ENCODE measurements around the gene LHFPL3. TPM values are rescaled to one million over a fixed set of nuclear protein-coding genes. Genes with fewer than 3 reads are reported as not detected.

Gene LHFPL3
- total and polyA plus RNA-seq, 9 donors = 0.04 to 0.53 (median 0.27) TPM; not detected in 4

DNA sequence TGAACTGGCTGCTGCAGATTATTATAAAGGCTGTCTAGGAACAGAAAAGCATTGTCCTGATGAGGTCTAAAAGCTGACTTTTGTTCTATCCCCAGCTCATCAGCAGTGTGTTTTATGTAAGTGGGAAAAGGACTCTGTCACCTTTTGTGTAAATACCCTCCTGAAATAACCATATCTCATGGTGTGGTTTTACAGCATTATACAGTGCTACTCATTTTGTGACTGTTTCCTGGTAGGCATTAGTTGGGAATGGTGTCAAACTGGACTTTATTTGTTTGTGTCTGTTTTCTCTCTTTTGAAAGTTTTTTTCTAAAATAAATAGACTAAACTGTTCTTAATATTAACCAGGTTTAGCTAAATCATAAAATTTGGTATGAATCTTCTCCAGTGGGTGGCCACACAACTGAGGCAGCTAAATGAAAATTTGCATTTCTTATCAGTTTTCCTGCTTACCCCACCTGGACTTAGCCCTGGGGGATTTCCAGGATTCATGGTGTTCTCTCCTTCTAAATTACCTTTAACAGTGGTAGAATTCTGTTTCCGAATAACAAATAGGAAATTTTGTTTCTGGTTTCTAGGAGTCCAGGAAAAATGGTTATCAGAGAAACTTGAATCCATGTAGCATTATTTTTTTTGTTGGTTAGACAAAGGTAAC lies 140.9 kb downstream of the LHFPL3 start:
- WGBS, 3 donors = 68 to 90% (median 71%) methylated on average over 1 of the region's 1 CpG
- no peaks in the 10 kb centered on the region for H3K4me1 ChIP-seq (ENCODE audit: insufficient read depth)
- no peaks in the 10 kb centered on the region for H3K9me3 ChIP-seq
- intact Hi-C loops (cut with DNase I) = no loop called here
- DNase-seq = no peak
- TF ChIP-seq POLR2A (IDR thresholded peaks at IDR 0.05) (no peak), EP300 (IDR thresholded peaks at IDR 0.05) (no peak)
- TF ChIP-seq, protein P1, sequence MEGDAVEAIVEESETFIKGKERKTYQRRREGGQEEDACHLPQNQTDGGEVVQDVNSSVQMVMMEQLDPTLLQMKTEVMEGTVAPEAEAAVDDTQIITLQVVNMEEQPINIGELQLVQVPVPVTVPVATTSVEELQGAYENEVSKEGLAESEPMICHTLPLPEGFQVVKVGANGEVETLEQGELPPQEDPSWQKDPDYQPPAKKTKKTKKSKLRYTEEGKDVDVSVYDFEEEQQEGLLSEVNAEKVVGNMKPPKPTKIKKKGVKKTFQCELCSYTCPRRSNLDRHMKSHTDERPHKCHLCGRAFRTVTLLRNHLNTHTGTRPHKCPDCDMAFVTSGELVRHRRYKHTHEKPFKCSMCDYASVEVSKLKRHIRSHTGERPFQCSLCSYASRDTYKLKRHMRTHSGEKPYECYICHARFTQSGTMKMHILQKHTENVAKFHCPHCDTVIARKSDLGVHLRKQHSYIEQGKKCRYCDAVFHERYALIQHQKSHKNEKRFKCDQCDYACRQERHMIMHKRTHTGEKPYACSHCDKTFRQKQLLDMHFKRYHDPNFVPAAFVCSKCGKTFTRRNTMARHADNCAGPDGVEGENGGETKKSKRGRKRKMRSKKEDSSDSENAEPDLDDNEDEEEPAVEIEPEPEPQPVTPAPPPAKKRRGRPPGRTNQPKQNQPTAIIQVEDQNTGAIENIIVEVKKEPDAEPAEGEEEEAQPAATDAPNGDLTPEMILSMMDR (IDR thresholded peaks at IDR 0.05) = no peak
- H3K4me3 ChIP-seq = no peak overlapping the region
- no peaks in the 10 kb centered on the region for H3K27me3 ChIP-seq
- no peaks in the 10 kb centered on the region for H3K36me3 ChIP-seq
- H3K27ac ChIP-seq = no peak overlapping the region

DNA sequence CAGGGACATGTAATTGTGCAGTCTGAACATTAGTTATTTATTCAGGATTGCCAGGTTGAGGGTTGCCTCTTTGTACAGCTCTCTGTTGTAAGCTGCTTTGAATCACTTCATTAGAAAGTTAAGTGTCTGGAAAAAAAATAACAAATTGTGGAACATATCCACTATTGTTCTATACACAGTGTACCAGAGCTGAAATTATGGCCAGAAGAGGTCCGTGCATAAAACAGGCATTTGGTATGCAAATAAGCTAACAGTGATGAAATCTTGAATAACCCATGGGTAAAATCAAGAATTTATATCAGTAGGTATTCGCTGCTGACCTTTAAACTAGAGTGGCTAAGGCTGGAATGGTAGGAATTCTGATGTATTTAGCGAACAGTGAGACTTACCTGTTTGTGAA lies 152.1 kb downstream of the LHFPL3 start:
- no peaks in the 10 kb centered on the region for H3K36me3 ChIP-seq
- no peak overlapping the region for H3K27ac ChIP-seq
- H3K27me3 ChIP-seq = no peaks in the 10 kb centered on the region
- H3K9me3 ChIP-seq = no peaks in the 10 kb centered on the region
- TF ChIP-seq EP300 (IDR thresholded peaks at IDR 0.05) = no peak
- H3K4me3 ChIP-seq = no peak overlapping the region
- intact Hi-C loops (cut with DNase I) = no loop called here
- DNase-seq = no peak
- no peaks in the 10 kb centered on the region for H3K4me1 ChIP-seq (ENCODE audit: insufficient read depth)
- WGBS, 3 donors = 50 to 62% (median 54%) methylated on average over 3 of the region's 3 CpGs

DNA sequence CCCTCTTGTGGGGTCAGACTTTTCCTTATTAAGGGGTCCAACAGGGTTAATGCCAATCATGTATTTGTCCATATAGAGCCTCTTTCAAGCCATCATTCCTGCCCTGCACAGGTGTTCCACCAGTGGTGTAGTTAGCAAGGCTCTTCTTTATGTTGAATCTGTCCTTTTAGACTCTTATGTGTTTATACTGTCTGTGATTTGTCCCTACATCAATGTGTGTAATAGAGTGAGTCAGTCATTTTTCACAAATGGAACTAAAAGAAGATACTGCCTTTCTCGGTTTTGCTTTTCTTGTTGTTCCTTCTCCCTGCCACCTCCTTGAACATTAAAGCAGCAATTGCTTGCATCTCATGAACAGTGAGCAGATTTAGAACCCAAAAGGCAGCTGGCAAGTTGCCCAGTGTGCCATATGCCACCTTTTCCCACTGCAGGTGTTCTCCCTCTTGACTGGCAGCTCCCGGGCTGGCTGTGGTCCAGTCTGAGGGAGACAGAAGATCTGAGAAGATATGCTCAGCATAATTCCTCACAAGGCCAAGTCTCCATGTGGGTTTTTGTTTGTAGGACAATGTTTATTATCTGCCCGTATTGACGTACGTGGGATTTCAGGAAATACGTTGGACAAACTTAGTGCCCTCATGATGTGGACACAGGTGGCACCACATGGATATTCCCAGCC lies 154.1 kb downstream of the LHFPL3 start:
- H3K27me3 ChIP-seq = no peaks in the 10 kb centered on the region
- intact Hi-C loops (cut with DNase I) = no loop called here
- 63 to 79% (median 64%) methylated on average over 6 of the region's 6 CpGs for WGBS, 3 donors

DNA sequence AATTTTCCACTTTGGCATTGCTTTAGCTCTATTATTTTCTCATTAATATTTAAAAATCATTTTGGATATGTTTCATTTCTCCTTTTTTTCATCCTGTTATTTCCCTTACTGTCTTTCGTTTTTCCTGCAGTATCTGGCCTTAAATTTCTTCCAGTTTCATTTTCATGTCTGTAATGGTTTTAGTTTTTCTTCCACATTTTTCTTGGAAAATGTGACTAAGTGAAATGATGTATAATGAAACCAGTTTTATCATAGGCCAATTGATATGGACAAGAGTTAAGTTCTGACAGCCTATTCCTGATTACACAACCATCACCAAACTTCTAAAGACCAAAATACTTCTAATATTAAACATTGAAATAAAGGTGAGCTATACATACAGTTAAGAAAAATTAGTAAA lies 158.5 kb downstream of the LHFPL3 start:
- Histone ChIP-seq H3K4me1 (ENCODE audit: insufficient read depth) (no peaks in the 10 kb centered on the region), H3K36me3 (no peaks in the 10 kb centered on the region), H3K9me3 (no peaks in the 10 kb centered on the region), H3K27ac (no peak overlapping the region), H3K27me3 (no peaks in the 10 kb centered on the region), H3K4me3 (no peak overlapping the region)
- TF ChIP-seq EP300 (IDR thresholded peaks at IDR 0.05) = no peak
- TF ChIP-seq, protein P1 (IDR thresholded peaks at IDR 0.05) = no peak
- no peak for TF ChIP-seq POLR2A (IDR thresholded peaks at IDR 0.05)
- no peak for DNase-seq
- intact Hi-C loops (cut with DNase I) = no loop called here
- 37 to 46% (median 39%) methylated on average over 1 of the region's 1 CpG for WGBS, 3 donors

More for the DNA sequence above, 154.1 kb downstream of the LHFPL3 start:
- DNase-seq = no peak
- TF ChIP-seq, protein P1 (IDR thresholded peaks at IDR 0.05) = no peak
- no peak for TF ChIP-seq EP300 (IDR thresholded peaks at IDR 0.05)
- no peak for TF ChIP-seq POLR2A (IDR thresholded peaks at IDR 0.05)
- Histone ChIP-seq H3K27ac (no peak overlapping the region), H3K9me3 (no peaks in the 10 kb centered on the region), H3K4me1 (ENCODE audit: insufficient read depth) (no peaks in the 10 kb centered on the region), H3K36me3 (no peaks in the 10 kb centered on the region), H3K4me3 (no peak overlapping the region)

DNA sequence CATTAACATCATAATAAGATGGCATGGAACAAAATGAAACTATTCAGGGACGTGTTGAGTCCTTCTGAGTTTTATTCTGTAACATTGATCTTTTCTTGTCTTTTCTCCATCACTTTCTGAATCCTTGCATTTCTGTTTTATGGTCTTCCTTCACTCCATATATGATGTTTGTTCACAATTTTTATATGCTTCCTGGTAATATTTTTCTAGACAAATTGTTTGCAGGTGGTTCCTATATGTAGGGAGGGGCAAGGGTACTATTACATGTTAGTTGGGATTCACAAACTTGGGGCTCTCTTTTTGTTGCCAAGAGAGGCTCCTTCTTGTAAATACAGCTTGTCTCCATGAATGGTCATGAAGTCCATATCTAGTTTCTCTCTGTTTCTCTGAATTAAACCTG lies 159.2 kb downstream of the LHFPL3 start:
- Histone ChIP-seq H3K4me3 (no peak overlapping the region), H3K4me1 (ENCODE audit: insufficient read depth) (no peaks in the 10 kb centered on the region), H3K27ac (no peak overlapping the region), H3K36me3 (no peaks in the 10 kb centered on the region), H3K27me3 (no peaks in the 10 kb centered on the region), H3K9me3 (no peaks in the 10 kb centered on the region)
- TF ChIP-seq POLR2A (IDR thresholded peaks at IDR 0.05) = no peak
- TF ChIP-seq, protein P1 (IDR thresholded peaks at IDR 0.05) = no peak
- DNase-seq = no peak
- 19 to 29% (median 23%) methylated on average over 1 of the region's 1 CpG for WGBS, 3 donors
- intact Hi-C loops (cut with DNase I) = no loop called here
